Retinal pigment epithelial cell (primary cell): Measurements from ENCODE around the gene KCNAB1.
"Not testable (repeated sequence)": the region's sequence is repeated elsewhere in the genome, so short reads cannot be mapped to it uniquely, and the experiment has no call there.

ENCODE experiments used
- DNase-seq: peaks from one replicate; pipeline ENCODE4 v3.0.0-alpha.2; 2010; ENCODE audit warnings: low read depth
- H3K4me3 ChIP-seq: 2 replicates; pipeline ENCODE4 v1.5.1; 2011; ENCODE audit warnings: mild to moderate bottlenecking, low read length, control low read depth, moderate library complexity
- TF ChIP-seq, protein P1 (sequence below): conservative IDR thresholded peaks from 2 replicates; pipeline ENCODE4 v1.5.1; 2011; ENCODE audit warnings: low read depth, low read length, control low read depth, inconsistent platforms

The KCNAB1 gene

DNA sequence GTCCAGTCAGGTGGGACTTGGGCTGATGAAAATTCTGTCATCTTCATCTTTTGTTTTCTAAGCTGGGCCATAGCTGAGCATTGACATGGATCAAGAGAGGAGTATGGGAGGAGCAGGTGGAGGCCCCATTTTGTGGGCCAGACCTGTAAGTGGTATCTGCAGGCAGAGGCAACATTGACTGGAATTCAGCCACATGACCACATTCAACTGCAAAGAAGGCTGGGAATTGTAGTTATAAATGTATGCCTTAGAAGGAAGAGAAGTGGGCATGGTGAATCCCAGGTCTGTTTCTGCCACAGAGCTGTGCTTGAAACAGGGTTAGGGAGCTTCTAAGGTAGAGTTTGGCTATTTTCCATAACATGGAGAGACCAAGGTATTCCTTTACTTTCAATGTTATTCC, 11.4 kb downstream of the KCNAB1 start:
- DNase-seq, result no peak
- H3K4me3 ChIP-seq, result no peak overlapping the region
- TF ChIP-seq, protein P1, sequence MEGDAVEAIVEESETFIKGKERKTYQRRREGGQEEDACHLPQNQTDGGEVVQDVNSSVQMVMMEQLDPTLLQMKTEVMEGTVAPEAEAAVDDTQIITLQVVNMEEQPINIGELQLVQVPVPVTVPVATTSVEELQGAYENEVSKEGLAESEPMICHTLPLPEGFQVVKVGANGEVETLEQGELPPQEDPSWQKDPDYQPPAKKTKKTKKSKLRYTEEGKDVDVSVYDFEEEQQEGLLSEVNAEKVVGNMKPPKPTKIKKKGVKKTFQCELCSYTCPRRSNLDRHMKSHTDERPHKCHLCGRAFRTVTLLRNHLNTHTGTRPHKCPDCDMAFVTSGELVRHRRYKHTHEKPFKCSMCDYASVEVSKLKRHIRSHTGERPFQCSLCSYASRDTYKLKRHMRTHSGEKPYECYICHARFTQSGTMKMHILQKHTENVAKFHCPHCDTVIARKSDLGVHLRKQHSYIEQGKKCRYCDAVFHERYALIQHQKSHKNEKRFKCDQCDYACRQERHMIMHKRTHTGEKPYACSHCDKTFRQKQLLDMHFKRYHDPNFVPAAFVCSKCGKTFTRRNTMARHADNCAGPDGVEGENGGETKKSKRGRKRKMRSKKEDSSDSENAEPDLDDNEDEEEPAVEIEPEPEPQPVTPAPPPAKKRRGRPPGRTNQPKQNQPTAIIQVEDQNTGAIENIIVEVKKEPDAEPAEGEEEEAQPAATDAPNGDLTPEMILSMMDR, result no peak

DNA sequence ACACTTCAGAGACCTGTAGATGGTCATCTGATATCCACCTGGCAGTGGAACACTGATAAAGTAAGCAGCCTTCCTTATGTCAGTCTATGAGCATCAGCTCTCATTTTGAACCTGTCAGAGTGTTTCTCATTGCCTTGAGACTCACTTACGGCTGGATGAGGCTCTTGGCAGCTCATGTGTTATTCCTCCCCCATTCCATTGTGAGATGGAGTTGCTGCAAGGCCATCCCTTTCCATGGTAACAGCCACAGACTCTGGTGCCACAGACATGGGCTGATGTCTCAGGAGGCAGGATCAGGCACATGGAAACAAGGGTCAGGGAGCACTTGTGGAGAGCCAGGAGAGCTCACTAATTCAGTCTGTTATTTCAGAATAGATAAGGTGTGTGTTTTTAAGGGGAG, 11.9 kb downstream of the KCNAB1 start:
- TF ChIP-seq, protein P1, result no peak
- no peak overlapping the region for H3K4me3 ChIP-seq
- DNase-seq, result no peak

DNA sequence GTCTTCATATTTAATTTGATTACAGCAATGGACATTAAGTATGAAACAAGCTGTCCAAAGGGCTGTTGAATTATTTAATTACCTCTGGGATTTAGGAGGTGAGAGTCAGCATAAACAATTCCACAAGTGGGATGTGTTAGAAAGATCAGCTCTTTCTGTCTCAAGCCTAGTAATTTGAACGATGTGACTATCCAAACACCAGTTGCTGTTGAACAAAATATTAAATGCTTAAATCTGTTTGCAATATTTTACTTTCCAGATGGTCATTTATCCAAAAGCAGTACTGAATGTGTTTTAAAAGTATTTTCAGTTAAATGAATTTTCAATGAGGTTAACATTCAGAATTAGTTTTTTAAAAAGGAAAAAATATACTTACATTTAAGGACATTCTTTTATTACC, 12.7 kb downstream of the KCNAB1 start:
- DNase-seq, result no peak
- H3K4me3 ChIP-seq, result no peak overlapping the region
- TF ChIP-seq, protein P1, result no peak

DNA sequence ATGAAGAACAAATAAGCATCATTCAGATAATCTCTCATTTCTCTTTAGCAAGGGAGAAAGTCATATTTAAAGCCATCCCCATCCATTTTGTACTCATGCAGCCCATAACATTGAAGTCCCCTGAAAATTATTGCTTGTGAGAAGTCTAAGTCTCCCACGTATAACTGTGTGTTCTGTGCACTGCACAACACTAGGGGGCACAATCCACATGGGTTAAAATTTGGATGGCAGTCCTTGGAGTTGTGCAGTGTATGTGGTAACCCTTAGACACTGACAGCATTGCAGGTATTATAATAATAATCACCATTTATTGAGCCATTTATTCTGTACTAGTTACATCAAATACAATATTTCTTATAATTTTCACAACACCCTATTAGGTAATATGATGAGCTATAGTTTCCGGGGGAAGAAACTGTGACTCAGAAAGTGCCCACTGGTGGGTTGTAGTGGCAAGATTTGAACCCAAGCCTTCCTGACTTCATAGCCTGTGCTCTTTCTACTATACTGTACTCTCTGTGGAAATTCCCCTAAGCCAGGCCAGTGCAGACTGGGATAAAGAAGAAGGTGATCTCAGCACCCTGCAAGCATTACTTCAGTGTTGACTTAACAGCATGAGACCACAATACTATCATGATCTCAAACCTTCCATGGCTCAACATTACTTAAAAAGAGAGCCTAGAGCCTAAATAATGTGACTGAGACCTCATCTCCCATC, 15.7 kb downstream of the KCNAB1 start:
- TF ChIP-seq, protein P1, result no peak
- no peak overlapping the region for H3K4me3 ChIP-seq
- no peak for DNase-seq

DNA sequence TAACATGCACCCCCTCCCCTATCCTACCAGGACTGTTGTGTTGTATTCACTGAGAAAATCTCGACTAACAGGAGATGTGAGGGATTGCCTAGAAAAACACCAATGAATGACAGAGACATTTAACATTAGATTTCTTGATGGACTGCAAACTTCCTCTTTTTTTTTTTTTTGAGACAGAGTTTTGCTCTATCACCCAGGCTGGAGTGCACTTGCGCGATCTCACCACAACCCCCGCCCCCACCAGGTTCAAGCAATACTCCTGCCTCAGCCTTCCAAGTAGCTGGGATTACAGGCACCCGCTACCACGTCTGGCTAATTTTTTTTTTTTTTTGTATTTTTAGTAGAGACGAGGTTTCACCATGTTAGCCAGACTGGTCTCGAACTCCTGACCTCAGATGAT, 17.0 kb downstream of the KCNAB1 start:
- not testable (repeated sequence) for DNase-seq, H3K4me3 ChIP-seq

DNA sequence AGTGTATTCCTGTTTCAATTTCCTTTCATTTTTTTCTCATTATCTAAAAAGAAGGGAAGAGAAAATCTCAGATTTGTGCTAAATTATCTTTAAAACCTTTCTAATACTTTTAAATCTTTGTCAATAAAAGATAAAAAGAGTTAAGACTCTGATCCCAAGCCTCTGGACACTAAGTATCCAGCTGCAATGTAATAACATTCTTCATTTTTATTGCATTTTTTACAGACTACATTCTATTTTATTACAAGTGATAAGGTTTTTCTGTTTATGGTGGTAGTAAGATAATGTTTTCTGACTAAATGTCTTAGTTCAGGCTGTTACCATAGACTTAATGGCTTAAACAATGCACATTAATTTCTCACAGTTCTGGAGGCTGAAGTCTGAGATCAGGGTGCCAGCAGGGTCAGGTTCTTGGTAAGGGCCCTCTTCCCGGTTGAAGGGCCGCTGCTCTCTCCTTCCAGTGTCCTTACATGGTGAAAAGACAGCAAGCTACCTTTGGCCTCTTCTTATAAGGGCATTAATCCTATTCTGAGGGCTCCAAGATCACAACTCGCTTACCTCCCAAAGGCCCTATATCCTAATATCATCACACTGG, 19.7 kb downstream of the KCNAB1 start:
- H3K4me3 ChIP-seq, result no peak overlapping the region
- no peak for DNase-seq
- TF ChIP-seq, protein P1, result no peak

DNA sequence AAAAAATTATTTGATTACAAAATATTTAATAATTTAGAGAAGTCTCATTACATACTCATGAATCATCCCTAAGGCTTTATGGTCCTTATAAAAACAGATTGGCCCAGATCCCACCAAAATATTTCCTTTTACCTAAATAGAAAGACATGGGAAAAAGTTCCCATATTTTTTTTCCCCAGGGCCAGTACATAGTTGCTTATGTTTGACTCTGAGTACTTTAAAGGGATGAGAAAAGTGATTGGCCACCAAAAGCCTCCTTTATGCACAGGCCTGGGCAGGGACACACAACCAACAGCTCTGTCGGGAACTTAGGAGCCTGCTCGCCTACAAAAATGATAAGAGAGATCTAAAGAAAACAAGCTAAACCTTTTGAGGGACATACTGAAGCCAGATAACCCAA, 22.3 kb downstream of the KCNAB1 start:
- TF ChIP-seq, protein P1, result no peak

DNA sequence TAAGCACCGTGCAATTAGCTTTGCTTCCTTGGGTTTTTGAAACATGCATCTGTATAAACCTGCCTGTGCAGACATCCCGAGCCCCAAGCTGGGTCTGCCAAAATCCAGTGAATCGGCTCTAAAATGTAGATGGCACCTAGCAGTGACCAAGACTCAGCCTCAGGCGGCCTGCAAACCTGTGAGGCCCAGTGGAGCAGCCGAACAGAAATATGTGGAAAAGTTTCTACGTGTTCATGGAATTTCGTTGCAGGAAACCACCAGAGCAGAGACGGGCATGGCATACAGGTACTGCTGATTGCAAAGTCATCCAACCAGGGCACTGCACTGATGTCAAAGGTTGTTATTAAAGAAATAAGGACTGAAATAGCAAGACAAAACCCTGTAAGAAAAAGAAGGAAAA, 22.8 kb downstream of the KCNAB1 start:
- TF ChIP-seq, protein P1, result no peak

More for the DNA sequence above, 22.3 kb downstream of the KCNAB1 start:
- DNase-seq, result peak; percentile 4
- no peak overlapping the region for H3K4me3 ChIP-seq

More for the DNA sequence above, 22.8 kb downstream of the KCNAB1 start:
- DNase-seq, result no peak
- no peak overlapping the region for H3K4me3 ChIP-seq
